Keratinocyte (primary cell): ENCODE results near the gene ANKRD44. TPM values are rescaled to one million over a fixed set of nuclear protein-coding genes. Genes with fewer than 3 reads are reported as not detected.
"Not testable (repeated sequence)": the region's sequence is repeated elsewhere in the genome, so short reads cannot be mapped to it uniquely, and the experiment has no call there.

ENCODE experiments used
- DNase-seq: peaks from one replicate; pipeline ENCODE4 v3.0.0-alpha.2; 2011; ENCODE audit warnings: low read depth, missing footprints, low spot score
- FAIRE-seq: peaks from 2 replicates; lab custom pipeline; 2011; peaks lifted over from hg19 to GRCh38; lab: Jason Lieb, UNC
- H2AFZ ChIP-seq: 2 replicates; pipeline ENCODE4 v1.6.0; 2012; ENCODE audit warnings: low read length, control low read depth, inconsistent platforms; ENCODE audit not compliant: control insufficient read depth
- H3K27ac ChIP-seq: 2 replicates; pipeline ENCODE4 v1.5.1; 2011; ENCODE audit warnings: low read length; ENCODE audit not compliant: control insufficient read depth, insufficient read depth
- H3K27me3 ChIP-seq: 3 replicates; pipeline ENCODE4 v1.6.0; 2011; ENCODE audit warnings: low read length; ENCODE audit not compliant: control insufficient read depth, insufficient read depth; ENCODE audit errors: extremely low read depth
- H3K36me3 ChIP-seq, 2 experiments: 2 replicates in 1 of 2; 3 replicates in 1 of 2; pipeline ENCODE4 v1.5.1; 2011; ENCODE audit warnings: low read length in 2 of 2, mild to moderate bottlenecking in 1 of 2; ENCODE audit not compliant: control insufficient read depth in 2 of 2, insufficient read depth in 2 of 2; ENCODE audit errors: extremely low read depth in 1 of 2
- H3K4me1 ChIP-seq: 3 replicates; pipeline ENCODE4 v1.5.1; 2011; ENCODE audit warnings: low read length; ENCODE audit not compliant: control insufficient read depth, insufficient read depth; ENCODE audit errors: extremely low read depth
- H3K4me2 ChIP-seq: 3 replicates; pipeline ENCODE4 v1.6.0; 2011; ENCODE audit warnings: low read depth, low read length; ENCODE audit not compliant: control insufficient read depth, insufficient read depth; ENCODE audit errors: extremely low read depth
- H3K4me3 ChIP-seq, 3 experiments: fragments of 200-600 bp in 1 of 3; sonication (generic) in 1 of 3; 2 replicates in 2 of 3; 3 replicates in 1 of 3; pipeline ENCODE4 v1.5.1; 2011 to 2016; ENCODE audit warnings: low read length in 3 of 3, mild to moderate bottlenecking in 3 of 3, control low read depth in 2 of 3, inconsistent platforms in 1 of 3, low read depth in 1 of 3, mixed read lengths in 1 of 3, mixed run types in 1 of 3, moderate library complexity in 1 of 3; ENCODE audit not compliant: control insufficient read depth in 2 of 3, insufficient read depth in 2 of 3; ENCODE audit errors: extremely low read depth in 1 of 3
- H3K79me2 ChIP-seq: 2 replicates; pipeline ENCODE4 v1.6.0; 2012; ENCODE audit warnings: low read length; ENCODE audit not compliant: control insufficient read depth, insufficient read depth
- H3K9ac ChIP-seq: 3 replicates; pipeline ENCODE4 v1.6.0; 2011; ENCODE audit warnings: low read length; ENCODE audit not compliant: control insufficient read depth, insufficient read depth; ENCODE audit errors: extremely low read depth
- H3K9me1 ChIP-seq: 3 replicates; pipeline ENCODE4 v1.6.0; 2011; ENCODE audit warnings: low read length; ENCODE audit not compliant: control insufficient read depth, insufficient read depth; ENCODE audit errors: extremely low read depth
- H3K9me3 ChIP-seq: 2 replicates; pipeline ENCODE4 v1.5.1; 2012; ENCODE audit warnings: low read depth, low read length; ENCODE audit not compliant: control insufficient read depth
- H4K20me1 ChIP-seq: 3 replicates; pipeline ENCODE4 v1.6.0; 2011; ENCODE audit warnings: low read length; ENCODE audit not compliant: control insufficient read depth, insufficient read depth; ENCODE audit errors: extremely low read depth
- EZH2 ChIP-seq: IDR thresholded peaks from one replicate; pipeline ENCODE4 v1.6.1; 2012; ENCODE audit warnings: inconsistent platforms, mild to moderate bottlenecking, low read length, moderate library complexity
- dilution Hi-C: fragments of 300-500 bp; cut with MboI; formaldehyde crosslinking; loops from one replicate; pipeline ENCODE4 v1.7.0; 2020; ENCODE audit warnings: low sequenced_read_pairs; ENCODE audit not compliant: extremely low pct_ligation_motif_present
- polyA plus RNA-seq, 5 experiments: library from polyadenylated mRNA; depleted of rRNA in 3 of 5; stranded (reverse) in 3 of 5; stranded (forward) in 1 of 5; unstranded in 1 of 5; fragments of >200 nt; gene quantifications; 1 replicate in 1 of 5; 2 replicates in 3 of 5; 3 replicates in 1 of 5; pipeline versions ENCODE4 v1.2.1 to v1.2.3, GENCODE V29; 2011 to 2012; ENCODE audit warnings: missing spikeins in 2 of 5, low read depth in 1 of 5, low replicate concordance in 1 of 5
- TF ChIP-seq, protein P1 (sequence below), 3 experiments: IDR thresholded peaks in 1 of 3; conservative IDR thresholded peaks in 1 of 3; optimal IDR thresholded peaks in 1 of 3; 2 replicates in 2 of 3; 3 replicates in 1 of 3; pipeline versions ENCODE3 to v1.5.1; 2011; ENCODE audit warnings: low read length in 3 of 3, mild to moderate bottlenecking in 3 of 3, moderate library complexity in 2 of 3, control low read depth in 1 of 3, inconsistent platforms in 1 of 3; ENCODE audit not compliant: insufficient read depth in 2 of 3; ENCODE audit errors: extremely low read depth in 1 of 3

Gene ANKRD44
- polyA plus RNA-seq, 1 donor (not counting 4 experiments of a cell fraction or from before 2014, with no cell fraction given), result 0.35 TPM

DNA sequence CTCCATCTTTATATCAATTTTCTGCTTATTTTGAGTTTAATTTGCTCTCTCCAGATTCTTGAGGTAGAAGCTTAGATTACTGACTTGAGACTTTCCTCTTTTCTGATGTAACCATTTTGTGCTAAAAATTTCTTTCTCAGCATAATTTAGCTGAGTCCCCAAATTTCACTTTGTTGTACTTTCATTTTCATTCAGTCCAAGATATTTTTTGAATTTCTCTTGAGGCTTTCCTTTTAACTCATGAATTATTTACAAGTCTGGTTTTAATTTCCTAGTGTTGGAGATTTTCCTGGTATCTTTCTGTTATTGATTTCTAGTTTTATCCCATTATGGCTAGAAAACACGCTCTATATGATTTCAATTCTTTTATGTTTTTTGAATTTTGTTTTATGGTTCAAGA, 239.4 kb downstream of the ANKRD44 start:
- no peak for TF ChIP-seq EZH2
- TF ChIP-seq, protein P1, sequence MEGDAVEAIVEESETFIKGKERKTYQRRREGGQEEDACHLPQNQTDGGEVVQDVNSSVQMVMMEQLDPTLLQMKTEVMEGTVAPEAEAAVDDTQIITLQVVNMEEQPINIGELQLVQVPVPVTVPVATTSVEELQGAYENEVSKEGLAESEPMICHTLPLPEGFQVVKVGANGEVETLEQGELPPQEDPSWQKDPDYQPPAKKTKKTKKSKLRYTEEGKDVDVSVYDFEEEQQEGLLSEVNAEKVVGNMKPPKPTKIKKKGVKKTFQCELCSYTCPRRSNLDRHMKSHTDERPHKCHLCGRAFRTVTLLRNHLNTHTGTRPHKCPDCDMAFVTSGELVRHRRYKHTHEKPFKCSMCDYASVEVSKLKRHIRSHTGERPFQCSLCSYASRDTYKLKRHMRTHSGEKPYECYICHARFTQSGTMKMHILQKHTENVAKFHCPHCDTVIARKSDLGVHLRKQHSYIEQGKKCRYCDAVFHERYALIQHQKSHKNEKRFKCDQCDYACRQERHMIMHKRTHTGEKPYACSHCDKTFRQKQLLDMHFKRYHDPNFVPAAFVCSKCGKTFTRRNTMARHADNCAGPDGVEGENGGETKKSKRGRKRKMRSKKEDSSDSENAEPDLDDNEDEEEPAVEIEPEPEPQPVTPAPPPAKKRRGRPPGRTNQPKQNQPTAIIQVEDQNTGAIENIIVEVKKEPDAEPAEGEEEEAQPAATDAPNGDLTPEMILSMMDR (optimal IDR thresholded peaks at IDR 0.05 in 1 of 3, IDR thresholded peaks at IDR 0.05 in 1 of 3, conservative IDR thresholded peaks at IDR 0.05 in 1 of 3; ENCODE audit: extremely low read depth in 1 of 3, insufficient read depth in 2 of 3, low read length in 3 of 3), result no peak
- Histone ChIP-seq H4K20me1 (no peaks in the 10 kb centered on the region), H3K79me2 (no peaks in the 10 kb centered on the region), H3K27ac (no peak overlapping the region), H3K27me3 (no peaks in the 10 kb centered on the region), H3K9me1 (no peaks in the 10 kb centered on the region), H3K4me1 (no peaks in the 10 kb centered on the region), H3K36me3 (no peaks in the 10 kb centered on the region), H3K4me2 (no peak overlapping the region), H3K9ac (no peak overlapping the region), H2AFZ (no peak overlapping the region), H3K9me3 (no peaks in the 10 kb centered on the region), H3K4me3 (no peak overlapping the region)
- dilution Hi-C loops, result no loop called here
- no peak for DNase-seq
- no peak for FAIRE-seq

- dilution Hi-C loops, result no loop called here
- no peaks in the 10 kb centered on the region for H3K4me1 ChIP-seq
- no peak overlapping the region for H3K4me2 ChIP-seq
- H3K4me3 ChIP-seq, result no peak overlapping the region
- H3K9me3 ChIP-seq, result no peaks in the 10 kb centered on the region
- no peak overlapping the region for H3K9ac ChIP-seq
- no peak for DNase-seq
- no peaks in the 10 kb centered on the region for H4K20me1 ChIP-seq
- no peak for TF ChIP-seq EZH2
- TF ChIP-seq, protein P1 (optimal IDR thresholded peaks at IDR 0.05 in 1 of 3, IDR thresholded peaks at IDR 0.05 in 1 of 3, conservative IDR thresholded peaks at IDR 0.05 in 1 of 3; ENCODE audit: extremely low read depth in 1 of 3, insufficient read depth in 2 of 3, low read length in 3 of 3), result no peak
- FAIRE-seq, result no peak
- no peak overlapping the region for H3K27ac ChIP-seq
- no peaks in the 10 kb centered on the region for H3K9me1 ChIP-seq
- no peaks in the 10 kb centered on the region for H3K79me2 ChIP-seq
- no peak overlapping the region for H2AFZ ChIP-seq
- H3K27me3 ChIP-seq, result no peaks in the 10 kb centered on the region
- no peaks in the 10 kb centered on the region for H3K36me3 ChIP-seq
These were observed 240.6 kb downstream of the ANKRD44 start for GRCh38 chr2:197069958-197070357.

- H3K9ac ChIP-seq, H3K4me2 ChIP-seq, H3K9me3 ChIP-seq, H3K27me3 ChIP-seq, H3K4me1 ChIP-seq, H4K20me1 ChIP-seq, H3K4me3 ChIP-seq, H3K9me1 ChIP-seq, H3K36me3 ChIP-seq, H3K27ac ChIP-seq, H3K79me2 ChIP-seq, DNase-seq, FAIRE-seq, dilution Hi-C loops, H2AFZ ChIP-seq: not testable (repeated sequence)
These were observed 248.0 kb downstream of the ANKRD44 start for GRCh38 chr2:197062574-197062973.
